HCT116 (cell line): Measurements from ENCODE around the gene AOAH. TPM values are rescaled to one million over a fixed set of nuclear protein-coding genes. Genes with fewer than 3 reads are reported as not detected.

Experiments
- ATAC-seq: fragments of 200-7000 bp; cut with Tn5 transposase; 2 replicates; pipeline ENCODE4 v1.9.1; 2020; ENCODE audit warnings: mild to moderate bottlenecking, moderate library complexity
- BruUV-seq: library from RNA; stranded (reverse); fragments of 400-500 nt; replicated peaks from 2 replicates; lab custom pipeline; 2021; lab: Mats Ljungman, UMichigan
- CTCF ChIA-PET: fragments of 300-600 bp; sonication (Branson Sonifier 250); formaldehyde crosslinking; loops from one replicate; lab custom pipeline; 2021; ENCODE audit warnings: antibody characterized with exemption; lab: Charles Lee
- POLR2A ChIA-PET: fragments of 300-600, 350-600 bp; sonication (Branson Sonifier 250); formaldehyde crosslinking; loops from one replicate; lab custom pipeline; 2021; ENCODE audit warnings: antibody characterized with exemption; lab: Charles Lee
- RAD21 ChIA-PET, 2 experiments: fragments of 300-600 bp; sonication (Branson Sonifier 250); formaldehyde crosslinking; loops; one replicate each; lab custom pipeline; 2023; ENCODE audit warnings: low total read pairs in 2 of 2; ENCODE audit not compliant: uncharacterized antibody in 2 of 2, unreplicated experiment in 2 of 2, low non-redundant PET in 1 of 2; lab: Charles Lee
- DNase-seq: peaks from one replicate; pipeline ENCODE4 v3.0.0-alpha.2; 2010; ENCODE audit warnings: low read depth, low spot score
- H2AFZ ChIP-seq: fragments of 200-600 bp; shearing (Covaris generic), sonication (generic); 2 replicates; pipeline ENCODE4 v1.6.1; 2017; ENCODE audit warnings: low read depth, mixed run types, mixed read lengths, antibody characterized with exemption, low read length; ENCODE audit not compliant: poor library complexity, severe bottlenecking
- H3K27ac ChIP-seq: 2 replicates; pipeline ENCODE4 v1.5.1; 2012; ENCODE audit warnings: low read depth, low read length
- H3K27me3 ChIP-seq: fragments of 200-600 bp; sonication (generic); 2 replicates; pipeline ENCODE4 v1.6.1; 2016; ENCODE audit warnings: mixed run types, low read length, mixed read lengths; ENCODE audit not compliant: insufficient read depth
- H3K36me3 ChIP-seq, 2 experiments: fragments of 200-500 bp in 1 of 2; fragments of 200-600 bp in 1 of 2; sonication (Bioruptor generic) in 1 of 2; sonication (generic) in 1 of 2; 2 replicates each; pipeline versions ENCODE4 v1.5.1 to v1.6.1; 2014 to 2016; ENCODE audit warnings: low read length in 2 of 2, inconsistent platforms in 1 of 2, mixed read lengths in 1 of 2, mixed run types in 1 of 2; ENCODE audit not compliant: insufficient read depth in 2 of 2, control insufficient read depth in 1 of 2
- H3K4me1 ChIP-seq, 2 experiments: fragments of 200-600 bp in 1 of 2; sonication (generic) in 1 of 2; 2 replicates each; pipeline versions ENCODE4 v1.5.1 to v1.6.1; 2012 to 2017; ENCODE audit warnings: low read length in 2 of 2, inconsistent platforms in 1 of 2, mild to moderate bottlenecking in 1 of 2, mixed read lengths in 1 of 2, mixed run types in 1 of 2, moderate library complexity in 1 of 2; ENCODE audit not compliant: insufficient read depth in 2 of 2, control insufficient read depth in 1 of 2
- H3K4me2 ChIP-seq: fragments of 200-600 bp; sonication (generic); 2 replicates; pipeline ENCODE4 v1.6.1; 2017; ENCODE audit warnings: mixed run types, low read length, mixed read lengths
- H3K4me3 ChIP-seq, 2 experiments: fragments of 200-600 bp in 1 of 2; sonication (generic) in 1 of 2; replicated peaks in 1 of 2; 2 replicates each; pipeline ENCODE4 v1.5.1; 2011 to 2016; ENCODE audit warnings: low read length in 2 of 2, control low read depth in 1 of 2, low read depth in 1 of 2, mild to moderate bottlenecking in 1 of 2, mixed read lengths in 1 of 2, mixed run types in 1 of 2
- H3K79me2 ChIP-seq: fragments of 200-600 bp; sonication (generic); 2 replicates; pipeline ENCODE4 v1.6.1; 2017; ENCODE audit warnings: mild to moderate bottlenecking, mixed run types, low read length, moderate library complexity, mixed read lengths; ENCODE audit not compliant: insufficient read depth
- H3K9ac ChIP-seq: fragments of 200-600 bp; sonication (generic); 2 replicates; pipeline ENCODE4 v1.6.1; 2016; ENCODE audit warnings: low read length, mixed read lengths
- H3K9me2 ChIP-seq: fragments of 200-600 bp; sonication (generic), shearing (Covaris generic); 2 replicates; pipeline ENCODE4 v1.6.1; 2017; ENCODE audit warnings: mixed run types, mild to moderate bottlenecking, moderate library complexity; ENCODE audit not compliant: insufficient read depth
- H3K9me3 ChIP-seq, 2 experiments: fragments of 200-500 bp in 1 of 2; fragments of 200-600 bp in 1 of 2; sonication (Bioruptor generic) in 1 of 2; sonication (generic) in 1 of 2; 2 replicates each; pipeline ENCODE4 v1.6.1; 2014 to 2017; ENCODE audit warnings: low read length in 2 of 2, mixed read lengths in 2 of 2, inconsistent platforms in 1 of 2, low read depth in 1 of 2, mild to moderate bottlenecking in 1 of 2, mixed run types in 1 of 2, moderate library complexity in 1 of 2; ENCODE audit not compliant: control insufficient read depth in 1 of 2, insufficient read depth in 1 of 2
- H4K20me1 ChIP-seq: fragments of 200-600 bp; sonication (generic), shearing (Covaris generic); 2 replicates; pipeline ENCODE4 v1.6.1; 2017; ENCODE audit warnings: mixed run types, mild to moderate bottlenecking, moderate library complexity; ENCODE audit not compliant: insufficient read depth
- CBX3 ChIP-seq: IDR thresholded peaks from 2 replicates; pipeline ENCODE4 v1.6.1; 2012; ENCODE audit warnings: low read depth
- FOSL1 ChIP-seq: IDR thresholded peaks from 2 replicates; pipeline ENCODE4 v1.6.1; 2012; ENCODE audit warnings: low read depth
- JUND ChIP-seq: IDR thresholded peaks from 2 replicates; pipeline ENCODE4 v1.6.1; 2012
- RAD21 ChIP-seq: IDR thresholded peaks from 2 replicates; pipeline ENCODE4 v1.6.1; 2012; ENCODE audit warnings: low read depth, mild to moderate bottlenecking
- SIN3A ChIP-seq: IDR thresholded peaks from 2 replicates; pipeline ENCODE4 v1.6.1; 2012; ENCODE audit warnings: low read depth
- SRF ChIP-seq: IDR thresholded peaks from 2 replicates; pipeline ENCODE4 v1.6.1; 2012; ENCODE audit warnings: low read depth
- TCF7L2 ChIP-seq: IDR thresholded peaks from 2 replicates; pipeline ENCODE4 v1.7.0; 2011; ENCODE audit warnings: borderline replicate concordance, inconsistent platforms; ENCODE audit not compliant: insufficient read depth, insufficient read length; ENCODE audit errors: extremely low read depth
- ZFX ChIP-seq: fragments of 450-650 bp; IDR thresholded peaks from 2 replicates; pipeline ENCODE4 v1.6.1; 2017
- intact Hi-C: fragments of 100-400 bp; cut with micrococcal nuclease; formaldehyde crosslinking; loops from 2 replicates; pipeline ENCODE4 v1.10.0; 2022
- total RNA-seq: library from RNA; stranded (reverse); gene quantifications from one replicate; pipeline ENCODE4 v1.2.1, GENCODE V29; 2021; ENCODE audit not compliant: unreplicated experiment
- TF ChIP-seq, protein P1 (sequence below): IDR thresholded peaks from 2 replicates; pipeline ENCODE4 v1.6.1; 2012
- TF ChIP-seq, protein P2 (sequence below): IDR thresholded peaks from 2 replicates; pipeline ENCODE4 v1.6.1; 2012; ENCODE audit warnings: low read depth
- TF ChIP-seq, protein P3 (sequence below), 3 experiments: fragments of 200-600 bp in 1 of 3; sonication (generic) in 1 of 3; IDR thresholded peaks in 2 of 3; conservative IDR thresholded peaks in 1 of 3; 2 replicates each; pipeline ENCODE4 v1.5.1; 2012 to 2017; ENCODE audit warnings: low read depth in 2 of 3, low read length in 2 of 3, antibody characterized with exemption in 1 of 3, borderline replicate concordance in 1 of 3, control low read depth in 1 of 3, mild to moderate bottlenecking in 1 of 3, mixed read lengths in 1 of 3, mixed run types in 1 of 3, moderate library complexity in 1 of 3; ENCODE audit not compliant: insufficient read depth in 1 of 3

AOAH gene
- total RNA-seq, 1 experiment from 2014 or later: 1.1 TPM

DNA sequence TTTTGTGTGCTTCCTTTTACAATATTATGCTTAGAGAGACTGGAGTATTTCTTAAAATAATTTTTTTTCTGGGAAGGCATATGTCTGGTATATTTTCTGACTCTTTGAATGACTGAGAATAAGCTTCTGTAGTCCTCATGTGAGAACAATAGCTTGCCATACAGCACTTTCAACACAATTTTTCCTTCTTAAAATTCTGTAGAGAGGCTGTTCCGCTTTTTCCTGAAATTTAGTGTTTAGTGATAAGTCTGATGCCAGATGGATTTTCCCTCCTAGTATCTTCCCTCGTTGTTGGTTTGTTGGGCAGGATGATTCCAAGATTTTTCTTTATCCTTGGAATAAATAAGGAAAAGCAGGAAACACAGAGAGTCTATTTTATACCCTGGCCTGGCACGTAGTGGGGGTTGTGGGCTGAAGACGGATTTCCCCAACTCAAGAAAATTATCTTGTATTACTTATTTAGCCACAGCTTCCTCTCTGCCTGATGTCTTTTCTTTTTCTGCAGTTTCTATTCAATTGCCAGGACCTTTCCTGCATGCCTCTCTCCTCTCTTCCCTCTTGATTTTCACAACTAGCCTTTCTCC is 111.2 kb downstream of the AOAH start:
- H2AFZ ChIP-seq: no peak overlapping the region
- POLR2A ChIA-PET: no interaction called here
- no peaks in the 10 kb centered on the region for H3K36me3 ChIP-seq
- H3K79me2 ChIP-seq: no peaks in the 10 kb centered on the region
- no peak for DNase-seq
- H3K9ac ChIP-seq: no peak overlapping the region
- intact Hi-C loops: no loop called here
- CTCF ChIA-PET: no interaction called here
- H3K4me2 ChIP-seq: no peak overlapping the region
- no peak for ATAC-seq
- TF ChIP-seq ZFX (no peak), FOSL1 (no peak), CBX3 (no peak)
- TF ChIP-seq, all 23 proteins: peak for 0
- no peak overlapping the region for H3K4me3 ChIP-seq
- RAD21 ChIA-PET: no interaction called here
- H3K27me3 ChIP-seq: no peaks in the 10 kb centered on the region; the same call in 1 of the 2 replicates
- H3K9me3 ChIP-seq: no peaks in the 10 kb centered on the region
- H3K27ac ChIP-seq: no peak overlapping the region
- no peaks in the 10 kb centered on the region for H4K20me1 ChIP-seq
- BruUV-seq: no TSS peak
- no peaks in the 10 kb centered on the region for H3K9me2 ChIP-seq
- no peaks in the 10 kb centered on the region for H3K4me1 ChIP-seq

DNA sequence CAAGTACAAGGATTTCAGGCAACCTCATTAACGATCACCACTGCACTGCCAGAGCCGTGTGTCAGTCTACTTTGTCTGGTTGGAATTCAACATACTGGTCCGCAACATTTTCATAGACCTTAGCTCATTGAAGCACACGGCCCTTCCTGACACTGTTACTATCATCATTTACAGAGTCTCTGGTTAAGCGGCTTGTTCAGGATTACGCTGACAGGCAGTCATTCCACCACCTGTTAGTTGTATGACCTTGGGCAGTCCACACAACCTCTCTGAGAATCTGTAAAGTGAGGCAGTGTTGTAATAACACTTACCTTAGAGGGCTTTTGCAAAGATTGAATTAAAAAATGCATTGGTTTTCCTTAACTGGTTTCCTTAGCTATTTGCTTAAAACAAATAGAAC is 112.6 kb downstream of the AOAH start:
- no TSS peak for BruUV-seq
- Histone ChIP-seq H3K4me2 (no peak overlapping the region), H3K4me3 (no peak overlapping the region), H3K36me3 (no peaks in the 10 kb centered on the region), H4K20me1 (no peaks in the 10 kb centered on the region), H3K9me3 (no peaks in the 10 kb centered on the region), H3K9me2 (no peaks in the 10 kb centered on the region), H3K4me1 (no peaks in the 10 kb centered on the region), H3K27ac (no peak overlapping the region), H3K27me3 (no peaks in the 10 kb centered on the region; the same call in 1 of the 2 replicates), H3K9ac (no peak overlapping the region), H3K79me2 (no peaks in the 10 kb centered on the region), H2AFZ (no peak overlapping the region)
- ChIA-PET CTCF (no interaction called here), POLR2A (no interaction called here), RAD21 (no interaction called here)
- intact Hi-C loops: no loop called here
- no peak for ATAC-seq
- no peak for DNase-seq
- no peak for TF ChIP-seq SRF
- TF ChIP-seq, protein P1, sequence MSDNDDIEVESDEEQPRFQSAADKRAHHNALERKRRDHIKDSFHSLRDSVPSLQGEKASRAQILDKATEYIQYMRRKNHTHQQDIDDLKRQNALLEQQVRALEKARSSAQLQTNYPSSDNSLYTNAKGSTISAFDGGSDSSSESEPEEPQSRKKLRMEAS: no peak
- TF ChIP-seq, protein P2, sequence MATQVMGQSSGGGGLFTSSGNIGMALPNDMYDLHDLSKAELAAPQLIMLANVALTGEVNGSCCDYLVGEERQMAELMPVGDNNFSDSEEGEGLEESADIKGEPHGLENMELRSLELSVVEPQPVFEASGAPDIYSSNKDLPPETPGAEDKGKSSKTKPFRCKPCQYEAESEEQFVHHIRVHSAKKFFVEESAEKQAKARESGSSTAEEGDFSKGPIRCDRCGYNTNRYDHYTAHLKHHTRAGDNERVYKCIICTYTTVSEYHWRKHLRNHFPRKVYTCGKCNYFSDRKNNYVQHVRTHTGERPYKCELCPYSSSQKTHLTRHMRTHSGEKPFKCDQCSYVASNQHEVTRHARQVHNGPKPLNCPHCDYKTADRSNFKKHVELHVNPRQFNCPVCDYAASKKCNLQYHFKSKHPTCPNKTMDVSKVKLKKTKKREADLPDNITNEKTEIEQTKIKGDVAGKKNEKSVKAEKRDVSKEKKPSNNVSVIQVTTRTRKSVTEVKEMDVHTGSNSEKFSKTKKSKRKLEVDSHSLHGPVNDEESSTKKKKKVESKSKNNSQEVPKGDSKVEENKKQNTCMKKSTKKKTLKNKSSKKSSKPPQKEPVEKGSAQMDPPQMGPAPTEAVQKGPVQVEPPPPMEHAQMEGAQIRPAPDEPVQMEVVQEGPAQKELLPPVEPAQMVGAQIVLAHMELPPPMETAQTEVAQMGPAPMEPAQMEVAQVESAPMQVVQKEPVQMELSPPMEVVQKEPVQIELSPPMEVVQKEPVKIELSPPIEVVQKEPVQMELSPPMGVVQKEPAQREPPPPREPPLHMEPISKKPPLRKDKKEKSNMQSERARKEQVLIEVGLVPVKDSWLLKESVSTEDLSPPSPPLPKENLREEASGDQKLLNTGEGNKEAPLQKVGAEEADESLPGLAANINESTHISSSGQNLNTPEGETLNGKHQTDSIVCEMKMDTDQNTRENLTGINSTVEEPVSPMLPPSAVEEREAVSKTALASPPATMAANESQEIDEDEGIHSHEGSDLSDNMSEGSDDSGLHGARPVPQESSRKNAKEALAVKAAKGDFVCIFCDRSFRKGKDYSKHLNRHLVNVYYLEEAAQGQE: no peak
- TF ChIP-seq JUND: no peak
- no peak for TF ChIP-seq TCF7L2
- no peak for TF ChIP-seq SIN3A
- TF ChIP-seq, protein P3, sequence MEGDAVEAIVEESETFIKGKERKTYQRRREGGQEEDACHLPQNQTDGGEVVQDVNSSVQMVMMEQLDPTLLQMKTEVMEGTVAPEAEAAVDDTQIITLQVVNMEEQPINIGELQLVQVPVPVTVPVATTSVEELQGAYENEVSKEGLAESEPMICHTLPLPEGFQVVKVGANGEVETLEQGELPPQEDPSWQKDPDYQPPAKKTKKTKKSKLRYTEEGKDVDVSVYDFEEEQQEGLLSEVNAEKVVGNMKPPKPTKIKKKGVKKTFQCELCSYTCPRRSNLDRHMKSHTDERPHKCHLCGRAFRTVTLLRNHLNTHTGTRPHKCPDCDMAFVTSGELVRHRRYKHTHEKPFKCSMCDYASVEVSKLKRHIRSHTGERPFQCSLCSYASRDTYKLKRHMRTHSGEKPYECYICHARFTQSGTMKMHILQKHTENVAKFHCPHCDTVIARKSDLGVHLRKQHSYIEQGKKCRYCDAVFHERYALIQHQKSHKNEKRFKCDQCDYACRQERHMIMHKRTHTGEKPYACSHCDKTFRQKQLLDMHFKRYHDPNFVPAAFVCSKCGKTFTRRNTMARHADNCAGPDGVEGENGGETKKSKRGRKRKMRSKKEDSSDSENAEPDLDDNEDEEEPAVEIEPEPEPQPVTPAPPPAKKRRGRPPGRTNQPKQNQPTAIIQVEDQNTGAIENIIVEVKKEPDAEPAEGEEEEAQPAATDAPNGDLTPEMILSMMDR (IDR thresholded peaks at IDR 0.05 in 2 of 3, conservative IDR thresholded peaks at IDR 0.05 in 1 of 3; ENCODE audit: borderline replicate concordance in 1 of 3, insufficient read depth in 1 of 3, low read depth in 2 of 3, low read length in 2 of 3): no peak
- no peak for TF ChIP-seq RAD21
- TF ChIP-seq, all 23 proteins: peak for 0
